Breast epithelium (tissue), 3 donors: ENCODE results near the gene MAML3.

ENCODE experiments used
- POLR2A ChIP-seq: fragments of 450-650 bp; IDR thresholded peaks from one replicate; pipeline ENCODE4 v1.6.1; 2016; ENCODE audit warnings: antibody characterized with exemption, mild to moderate bottlenecking, moderate library complexity
- POLR2AphosphoS5 ChIP-seq, 3 donors: sonication (generic); formaldehyde crosslinking; IDR thresholded peaks; one replicate each; pipeline ENCODE4 v1.6.1; 2017; ENCODE audit warnings: antibody characterized with exemption in 3 of 3
- TF ChIP-seq, protein P1 (sequence below), 3 donors: fragments of 450-650 bp; IDR thresholded peaks; one replicate each; pipeline ENCODE4 v1.5.1; 2016 to 2017; ENCODE audit warnings: antibody characterized with exemption in 3 of 3, mild to moderate bottlenecking in 3 of 3, moderate library complexity in 3 of 3

DNA sequence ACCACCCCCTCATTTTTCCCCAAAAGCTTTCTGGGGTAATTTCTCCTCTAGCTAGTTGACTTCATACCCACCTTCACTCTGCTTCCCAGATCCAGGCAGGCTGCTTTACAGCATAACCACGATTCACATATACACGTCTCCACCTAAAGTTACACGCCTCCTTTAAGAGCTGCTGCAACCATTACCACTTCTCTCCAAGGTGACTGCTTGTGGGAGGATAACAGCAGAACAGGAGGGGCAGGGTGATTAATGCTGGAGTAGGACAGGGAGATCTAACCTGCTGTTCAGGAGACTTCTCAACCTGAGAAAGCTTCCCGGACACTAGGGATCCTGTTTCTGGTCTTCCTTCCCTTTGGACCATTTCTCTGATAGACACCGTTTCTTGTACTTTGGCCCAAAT lies 411.0 kb downstream of the MAML3 start:
- TF ChIP-seq, protein P1, sequence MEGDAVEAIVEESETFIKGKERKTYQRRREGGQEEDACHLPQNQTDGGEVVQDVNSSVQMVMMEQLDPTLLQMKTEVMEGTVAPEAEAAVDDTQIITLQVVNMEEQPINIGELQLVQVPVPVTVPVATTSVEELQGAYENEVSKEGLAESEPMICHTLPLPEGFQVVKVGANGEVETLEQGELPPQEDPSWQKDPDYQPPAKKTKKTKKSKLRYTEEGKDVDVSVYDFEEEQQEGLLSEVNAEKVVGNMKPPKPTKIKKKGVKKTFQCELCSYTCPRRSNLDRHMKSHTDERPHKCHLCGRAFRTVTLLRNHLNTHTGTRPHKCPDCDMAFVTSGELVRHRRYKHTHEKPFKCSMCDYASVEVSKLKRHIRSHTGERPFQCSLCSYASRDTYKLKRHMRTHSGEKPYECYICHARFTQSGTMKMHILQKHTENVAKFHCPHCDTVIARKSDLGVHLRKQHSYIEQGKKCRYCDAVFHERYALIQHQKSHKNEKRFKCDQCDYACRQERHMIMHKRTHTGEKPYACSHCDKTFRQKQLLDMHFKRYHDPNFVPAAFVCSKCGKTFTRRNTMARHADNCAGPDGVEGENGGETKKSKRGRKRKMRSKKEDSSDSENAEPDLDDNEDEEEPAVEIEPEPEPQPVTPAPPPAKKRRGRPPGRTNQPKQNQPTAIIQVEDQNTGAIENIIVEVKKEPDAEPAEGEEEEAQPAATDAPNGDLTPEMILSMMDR (IDR thresholded peaks at IDR 0.05): no peak
- TF ChIP-seq POLR2AphosphoS5 (IDR thresholded peaks at IDR 0.05) (no peak), POLR2A (no peak)
